Stimulated activated memory B cell treated with anti-CD40 and anti-IgM and Interleukin-4, amounts not matched to agents 10 μg/mL and 1 μg/mL and 100 μg/mL, for 72 hours (primary cell): ENCODE results near the gene SPATA17.

Experiments
- ATAC-seq: fragments of 150-1000 bp; cut with Tn5 transposase; 2 replicates; pipeline ENCODE4 v1.10.0; 2021
- H3K27ac Mint-ChIP-seq: one replicate; pipeline ENCODE4 v1.8.0; 2022; ENCODE audit warnings: mild to moderate bottlenecking, mixed read lengths
- H3K27me3 Mint-ChIP-seq: one replicate; pipeline ENCODE4 v1.8.0; 2022; ENCODE audit warnings: mixed read lengths
- H3K36me3 Mint-ChIP-seq: one replicate; pipeline ENCODE4 v1.8.0; 2022; ENCODE audit warnings: mixed read lengths
- H3K4me1 Mint-ChIP-seq: one replicate; pipeline ENCODE4 v1.8.0; 2022; ENCODE audit warnings: mixed read lengths
- H3K4me3 Mint-ChIP-seq: one replicate; pipeline ENCODE4 v1.8.0; 2022; ENCODE audit warnings: mild to moderate bottlenecking, moderate library complexity, mixed read lengths
- H3K9me3 Mint-ChIP-seq: one replicate; pipeline ENCODE4 v1.8.0; 2022; ENCODE audit warnings: mixed read lengths

SPATA17 gene

GRCh38 chr1:217861658-217862057 is 230.5 kb downstream of the SPATA17 start:
- no peaks in the 10 kb centered on the region for H3K4me1 Mint-ChIP-seq
- H3K9me3 Mint-ChIP-seq, result peaks cover 3% of the 10 kb centered on the region
- H3K27me3 Mint-ChIP-seq, result no peaks in the 10 kb centered on the region
- H3K36me3 Mint-ChIP-seq, result no peaks in the 10 kb centered on the region
- no peak overlapping the region for H3K27ac Mint-ChIP-seq
- H3K4me3 Mint-ChIP-seq, result no peak overlapping the region
- no peak for ATAC-seq

DNA sequence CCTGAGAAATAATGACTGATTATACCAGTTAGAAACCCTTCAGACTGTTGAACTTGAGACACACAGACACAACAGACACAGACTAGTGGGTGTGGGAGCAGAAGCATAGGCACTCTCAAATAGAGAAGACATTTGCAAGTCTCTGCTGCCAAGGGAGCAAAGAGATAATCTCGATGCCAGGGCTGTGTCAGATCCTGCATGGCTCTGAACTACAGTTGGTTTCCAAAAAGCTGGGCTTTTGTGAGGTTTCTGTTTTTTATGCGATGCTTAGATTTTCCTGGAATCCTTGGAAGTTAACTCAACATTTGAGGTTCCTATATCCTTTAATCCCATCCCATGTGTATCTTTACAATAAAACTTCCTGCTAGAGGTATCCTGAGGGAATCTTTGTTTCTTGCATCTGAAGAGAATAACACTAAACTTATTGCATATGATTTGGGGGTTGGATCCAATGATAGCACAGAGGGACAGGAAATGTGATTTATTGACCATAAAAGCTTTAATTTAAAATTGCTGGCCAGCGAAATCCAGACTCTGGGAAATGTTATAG is 236.4 kb downstream of the SPATA17 start:
- no peak for ATAC-seq
- Mint-ChIP-seq H3K4me3 (no peak overlapping the region), H3K9me3 (no peaks in the 10 kb centered on the region), H3K36me3 (no peaks in the 10 kb centered on the region), H3K27ac (no peak overlapping the region), H3K27me3 (no peaks in the 10 kb centered on the region), H3K4me1 (no peaks in the 10 kb centered on the region)

DNA sequence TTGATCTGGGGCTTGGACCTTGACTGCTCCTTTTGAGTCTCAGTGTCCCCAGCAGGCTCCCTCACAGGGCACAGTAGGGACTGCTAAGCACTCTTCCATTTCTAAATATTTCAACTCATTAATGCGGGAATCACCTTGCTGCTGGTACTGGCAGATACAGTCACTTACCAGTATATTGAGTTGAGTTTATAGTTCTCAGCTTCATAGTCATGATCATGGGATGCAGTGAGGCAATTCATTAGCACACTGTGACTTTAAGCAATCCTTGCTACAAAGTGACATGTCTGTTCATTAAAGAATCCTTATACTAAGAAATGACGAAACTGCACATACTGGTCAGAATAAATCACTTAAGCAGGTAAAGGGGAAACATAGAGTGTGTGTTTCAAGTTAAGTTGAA is 240.8 kb downstream of the SPATA17 start:
- no peaks in the 10 kb centered on the region for H3K27me3 Mint-ChIP-seq
- no peak for ATAC-seq
- no peaks in the 10 kb centered on the region for H3K36me3 Mint-ChIP-seq
- H3K4me1 Mint-ChIP-seq, result no peaks in the 10 kb centered on the region
- peaks cover 3% of the 10 kb centered on the region for H3K9me3 Mint-ChIP-seq
- H3K4me3 Mint-ChIP-seq, result no peak overlapping the region
- no peak overlapping the region for H3K27ac Mint-ChIP-seq

GRCh38 chr1:217875229-217875628 is 244.1 kb downstream of the SPATA17 start:
- Mint-ChIP-seq H3K9me3 (peaks cover 3% of the 10 kb centered on the region), H3K4me1 (no peaks in the 10 kb centered on the region), H3K36me3 (no peaks in the 10 kb centered on the region), H3K27ac (no peak overlapping the region), H3K4me3 (no peak overlapping the region), H3K27me3 (no peaks in the 10 kb centered on the region)
- no peak for ATAC-seq

- Mint-ChIP-seq H3K9me3 (peaks cover 3% of the 10 kb centered on the region), H3K4me1 (no peaks in the 10 kb centered on the region)
Measured at GRCh38 chr1:217876401-217876800, 245.3 kb downstream of the SPATA17 start.

DNA sequence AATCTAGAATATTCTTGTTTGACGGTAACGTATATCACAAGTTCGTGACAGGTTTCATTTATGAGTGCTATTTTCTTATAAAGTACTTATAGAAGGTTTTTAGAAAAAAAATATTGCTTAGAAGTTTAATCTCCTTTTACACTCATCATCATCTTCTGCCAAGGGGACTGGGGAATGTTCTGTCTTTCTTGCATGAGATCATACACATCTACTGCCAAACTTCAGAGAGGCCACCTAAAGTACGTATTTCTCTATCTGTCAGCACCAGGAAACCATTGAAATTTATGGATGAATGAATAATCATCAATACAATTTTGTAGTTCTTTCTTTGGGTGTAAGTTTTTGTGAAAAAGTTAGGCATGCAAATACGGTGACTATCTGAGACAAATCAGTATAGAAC is 245.8 kb downstream of the SPATA17 start:
- no peak overlapping the region for H3K4me3 Mint-ChIP-seq
- H3K4me1 Mint-ChIP-seq, result no peaks in the 10 kb centered on the region
- no peaks in the 10 kb centered on the region for H3K27me3 Mint-ChIP-seq
- ATAC-seq, result no peak
- no peak overlapping the region for H3K27ac Mint-ChIP-seq
- peaks cover 3% of the 10 kb centered on the region for H3K9me3 Mint-ChIP-seq
- no peaks in the 10 kb centered on the region for H3K36me3 Mint-ChIP-seq

More at GRCh38 chr1:217876401-217876800, 245.3 kb downstream of the SPATA17 start:
- Mint-ChIP-seq H3K36me3 (no peaks in the 10 kb centered on the region), H3K27me3 (no peaks in the 10 kb centered on the region), H3K27ac (no peak overlapping the region), H3K4me3 (no peak overlapping the region)
- ATAC-seq, result no peak

DNA sequence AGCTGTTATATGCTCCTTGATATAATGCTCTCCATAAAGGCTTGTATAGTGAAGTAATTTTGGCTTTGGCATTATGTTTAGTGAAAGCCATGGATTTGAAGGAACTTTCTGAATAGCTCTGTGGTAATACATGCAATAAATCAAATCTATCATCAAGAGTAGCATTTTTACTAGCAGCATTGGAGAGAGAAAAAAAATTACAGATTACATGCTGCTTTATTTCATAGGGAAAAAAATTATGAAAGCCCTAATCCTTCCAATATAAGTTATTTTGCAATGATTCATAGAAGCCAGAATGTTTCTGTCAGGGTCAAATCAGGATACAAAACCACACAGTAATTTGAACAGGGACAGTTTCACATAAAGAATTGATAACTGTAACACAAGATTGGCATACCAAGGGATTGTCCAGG is 250.0 kb downstream of the SPATA17 start:
- Mint-ChIP-seq H3K4me1 (no peaks in the 10 kb centered on the region), H3K27me3 (no peaks in the 10 kb centered on the region), H3K36me3 (no peaks in the 10 kb centered on the region), H3K4me3 (no peak overlapping the region), H3K9me3 (no peaks in the 10 kb centered on the region), H3K27ac (no peak overlapping the region)
- ATAC-seq, result no peak

GRCh38 chr1:217881607-217882332 is 250.6 kb downstream of the SPATA17 start:
- no peak for ATAC-seq
- no peak overlapping the region for H3K4me3 Mint-ChIP-seq
- no peaks in the 10 kb centered on the region for H3K4me1 Mint-ChIP-seq
- no peaks in the 10 kb centered on the region for H3K27me3 Mint-ChIP-seq
- no peaks in the 10 kb centered on the region for H3K36me3 Mint-ChIP-seq
- no peaks in the 10 kb centered on the region for H3K9me3 Mint-ChIP-seq
- H3K27ac Mint-ChIP-seq, result no peak overlapping the region

GRCh38 chr1:217885181-217885580 is 254.0 kb downstream of the SPATA17 start:
- Mint-ChIP-seq H3K4me3 (no peak overlapping the region), H3K36me3 (no peaks in the 10 kb centered on the region), H3K27me3 (no peaks in the 10 kb centered on the region), H3K27ac (no peak overlapping the region), H3K4me1 (no peaks in the 10 kb centered on the region), H3K9me3 (no peaks in the 10 kb centered on the region)
- no peak for ATAC-seq

GRCh38 chr1:217888328-217888727 is 257.2 kb downstream of the SPATA17 start:
- H3K4me1 Mint-ChIP-seq, result no peaks in the 10 kb centered on the region
- H3K4me3 Mint-ChIP-seq, result no peak overlapping the region
- peaks cover 3% of the 10 kb centered on the region for H3K9me3 Mint-ChIP-seq
- no peaks in the 10 kb centered on the region for H3K36me3 Mint-ChIP-seq
- H3K27ac Mint-ChIP-seq, result no peak overlapping the region
- no peaks in the 10 kb centered on the region for H3K27me3 Mint-ChIP-seq
- no peak for ATAC-seq

GRCh38 chr1:217889401-217889800 is 258.3 kb downstream of the SPATA17 start:
- Mint-ChIP-seq H3K4me1 (no peaks in the 10 kb centered on the region), H3K27me3 (no peaks in the 10 kb centered on the region), H3K27ac (no peak overlapping the region), H3K9me3 (peaks cover 3% of the 10 kb centered on the region), H3K36me3 (no peaks in the 10 kb centered on the region), H3K4me3 (no peak overlapping the region)
- no peak for ATAC-seq

GRCh38 chr1:217891966-217892365 is 260.8 kb downstream of the SPATA17 start:
- H3K27ac Mint-ChIP-seq, result no peak overlapping the region
- H3K4me1 Mint-ChIP-seq, result no peaks in the 10 kb centered on the region
- peaks cover 3% of the 10 kb centered on the region for H3K9me3 Mint-ChIP-seq
- no peaks in the 10 kb centered on the region for H3K36me3 Mint-ChIP-seq
- ATAC-seq, result no peak
- H3K4me3 Mint-ChIP-seq, result no peak overlapping the region
- no peaks in the 10 kb centered on the region for H3K27me3 Mint-ChIP-seq

DNA sequence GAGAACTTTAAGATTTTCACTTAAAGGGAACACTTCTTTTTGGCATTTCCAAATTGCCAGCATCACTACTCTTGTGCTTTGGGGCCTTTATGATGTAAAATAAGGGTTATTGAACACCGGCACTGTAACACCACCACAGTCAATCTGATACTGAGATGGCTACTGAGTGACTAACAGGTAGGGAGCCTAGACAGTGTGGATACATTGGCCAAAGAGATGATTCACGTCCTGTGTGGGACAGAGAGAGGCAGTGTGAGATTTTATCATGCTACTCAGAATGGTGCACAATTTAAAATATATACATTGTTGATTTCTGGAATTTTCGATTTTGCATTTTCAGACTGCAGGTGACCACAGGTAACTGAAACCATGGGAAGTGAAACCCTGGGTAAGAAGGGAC is 261.6 kb downstream of the SPATA17 start:
- H3K9me3 Mint-ChIP-seq, result peaks cover 3% of the 10 kb centered on the region
- H3K4me1 Mint-ChIP-seq, result no peaks in the 10 kb centered on the region
- H3K27ac Mint-ChIP-seq, result no peak overlapping the region
- H3K36me3 Mint-ChIP-seq, result no peaks in the 10 kb centered on the region
- no peak for ATAC-seq
- no peak overlapping the region for H3K4me3 Mint-ChIP-seq
- no peaks in the 10 kb centered on the region for H3K27me3 Mint-ChIP-seq

DNA sequence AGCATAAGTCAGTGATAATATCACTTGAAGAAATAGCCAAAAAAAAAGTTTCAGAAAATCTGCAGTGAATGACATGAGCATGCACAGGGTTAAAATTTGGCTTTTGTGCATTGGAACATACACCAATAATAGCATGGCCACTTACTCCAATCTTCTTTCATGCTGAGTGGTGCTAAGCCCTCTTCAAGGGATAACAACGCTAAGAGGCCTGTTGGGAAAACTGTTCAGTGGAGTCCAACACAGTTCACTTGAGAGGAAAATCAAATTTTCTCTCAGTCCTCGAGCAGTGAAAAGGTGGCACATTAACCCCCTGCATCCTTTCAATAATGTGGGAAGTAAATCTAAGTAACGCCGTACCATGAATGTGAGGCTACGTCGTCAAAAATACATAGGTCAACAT is 264.7 kb downstream of the SPATA17 start:
- Mint-ChIP-seq H3K27ac (no peak overlapping the region), H3K9me3 (peaks cover under 1% of the 10 kb centered on the region), H3K4me3 (no peak overlapping the region), H3K27me3 (no peaks in the 10 kb centered on the region), H3K36me3 (no peaks in the 10 kb centered on the region), H3K4me1 (no peaks in the 10 kb centered on the region)
- no peak for ATAC-seq

DNA sequence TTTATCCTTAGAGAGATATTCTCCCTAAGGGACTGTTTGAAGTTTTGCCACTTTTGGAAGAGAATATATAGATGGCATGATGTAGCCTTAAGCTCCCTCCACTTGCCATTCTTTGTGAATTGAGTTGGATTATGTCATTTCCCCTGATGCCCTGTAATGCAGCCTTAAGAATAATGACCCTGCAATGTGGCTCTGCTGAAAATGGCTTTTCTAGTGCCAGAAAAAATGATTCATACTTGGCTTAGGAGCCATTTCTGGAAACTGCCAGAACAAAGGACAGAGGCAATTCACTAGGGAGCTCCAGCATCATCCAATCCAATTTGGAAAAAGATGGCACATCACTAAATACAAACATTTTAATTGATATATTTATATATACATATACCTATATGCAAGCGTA is 265.3 kb downstream of the SPATA17 start:
- Mint-ChIP-seq H3K27me3 (no peaks in the 10 kb centered on the region), H3K9me3 (no peaks in the 10 kb centered on the region), H3K4me1 (no peaks in the 10 kb centered on the region)

GRCh38 chr1:217897100-217897499 is 266.0 kb downstream of the SPATA17 start:
- H3K4me3 Mint-ChIP-seq, result no peak overlapping the region
- ATAC-seq, result no peak
- H3K4me1 Mint-ChIP-seq, result no peaks in the 10 kb centered on the region
- no peaks in the 10 kb centered on the region for H3K9me3 Mint-ChIP-seq
- no peaks in the 10 kb centered on the region for H3K36me3 Mint-ChIP-seq
- no peak overlapping the region for H3K27ac Mint-ChIP-seq
- H3K27me3 Mint-ChIP-seq, result no peaks in the 10 kb centered on the region

More for the DNA sequence above, 265.3 kb downstream of the SPATA17 start:
- no peak for ATAC-seq
- Mint-ChIP-seq H3K27ac (no peak overlapping the region), H3K36me3 (no peaks in the 10 kb centered on the region), H3K4me3 (no peak overlapping the region)
